Parathyroid adenoma (tissue), 2 donors: ENCODE measurements around the gene HOXC13.

Source experiments
- H2AFZ ChIP-seq: fragments of 300-600 bp; sonication (generic); one replicate; pipeline ENCODE4 v1.7.0; 2017; ENCODE audit warnings: antibody characterized with exemption, mild to moderate bottlenecking
- H3K27ac ChIP-seq: fragments of 300-600 bp; sonication (generic); one replicate; pipeline ENCODE4 v1.7.0; 2017
- H3K27me3 ChIP-seq: fragments of 300-600 bp; sonication (generic); one replicate; pipeline ENCODE4 v1.7.0; 2017; ENCODE audit warnings: low read length; ENCODE audit not compliant: control insufficient read depth, insufficient read depth
- H3K36me3 ChIP-seq: fragments of 300-600 bp; sonication (generic); one replicate; pipeline ENCODE4 v1.7.0; 2017; ENCODE audit warnings: low read length; ENCODE audit not compliant: control insufficient read depth, insufficient read depth
- H3K4me1 ChIP-seq: fragments of 300-600 bp; sonication (generic); one replicate; pipeline ENCODE4 v1.7.0; 2017; ENCODE audit warnings: control low read depth
- H3K4me2 ChIP-seq: fragments of 300-600 bp; sonication (generic); one replicate; pipeline ENCODE4 v1.7.0; 2017; ENCODE audit warnings: low read length
- H3K4me3 ChIP-seq: fragments of 300-600 bp; sonication (generic); one replicate; pipeline ENCODE4 v1.7.0; 2017; ENCODE audit warnings: low read depth, low read length
- H3K79me2 ChIP-seq: fragments of 300-600 bp; sonication (generic); one replicate; pipeline ENCODE4 v1.7.0; 2017; ENCODE audit warnings: control low read depth
- H3K9ac ChIP-seq: fragments of 300-600 bp; sonication (generic); one replicate; pipeline ENCODE4 v1.7.0; 2017; ENCODE audit warnings: mild to moderate bottlenecking
- H3K9me3 ChIP-seq: fragments of 300-600 bp; sonication (generic); one replicate; pipeline ENCODE4 v1.7.0; 2017; ENCODE audit warnings: low read length; ENCODE audit not compliant: control insufficient read depth
- CTCF ChIP-seq: fragments of 300-600 bp; sonication (generic); IDR thresholded peaks from one replicate; pipeline ENCODE4 v1.7.0; 2017; ENCODE audit warnings: antibody characterized with exemption, mild to moderate bottlenecking
- donor health status: primary hyperparathyroidism.

HOXC13 gene

DNA sequence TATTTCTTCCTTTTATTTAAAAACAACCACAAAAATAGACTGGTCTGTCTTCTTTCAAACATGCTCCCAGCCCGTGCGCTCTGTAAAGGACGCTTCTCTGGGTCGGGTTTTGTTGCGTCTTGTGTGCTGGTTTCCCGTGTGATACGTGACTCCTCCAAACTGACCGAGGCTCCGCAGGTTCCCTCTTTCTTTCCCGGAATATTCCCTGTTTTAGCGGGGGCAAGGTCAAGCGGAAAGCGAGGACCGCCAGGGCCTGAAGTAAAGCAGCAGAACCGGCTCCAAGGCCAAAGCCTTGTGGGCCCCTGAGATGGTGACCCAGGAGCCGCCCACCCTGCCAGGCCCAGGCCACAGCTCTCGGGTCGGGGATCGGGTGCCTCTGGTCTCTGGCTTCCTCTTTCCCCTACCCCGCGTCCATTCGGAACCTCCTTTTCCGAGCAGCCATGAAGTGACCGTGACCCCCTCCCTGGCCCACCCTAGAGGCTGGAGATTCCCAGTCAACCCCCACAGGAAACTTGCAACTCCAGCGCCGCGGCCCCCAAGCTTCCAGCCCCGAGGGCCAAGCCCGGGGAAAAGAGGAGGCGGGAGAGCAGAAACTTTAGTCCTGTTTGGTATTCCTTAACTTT lies 45.4 kb downstream of the HOXC13 start:
- Histone ChIP-seq H3K4me1 (no peaks in the 10 kb centered on the region), H3K4me3 (no peak overlapping the region), H3K27me3 (peaks cover 37% of the 10 kb centered on the region), H3K4me2 (no peak overlapping the region), H3K9me3 (no peaks in the 10 kb centered on the region), H3K9ac (no peak overlapping the region), H3K79me2 (no peaks in the 10 kb centered on the region), H3K36me3 (no peaks in the 10 kb centered on the region), H3K27ac (no peak overlapping the region), H2AFZ (no peak overlapping the region)
- TF ChIP-seq CTCF, result no peak

DNA sequence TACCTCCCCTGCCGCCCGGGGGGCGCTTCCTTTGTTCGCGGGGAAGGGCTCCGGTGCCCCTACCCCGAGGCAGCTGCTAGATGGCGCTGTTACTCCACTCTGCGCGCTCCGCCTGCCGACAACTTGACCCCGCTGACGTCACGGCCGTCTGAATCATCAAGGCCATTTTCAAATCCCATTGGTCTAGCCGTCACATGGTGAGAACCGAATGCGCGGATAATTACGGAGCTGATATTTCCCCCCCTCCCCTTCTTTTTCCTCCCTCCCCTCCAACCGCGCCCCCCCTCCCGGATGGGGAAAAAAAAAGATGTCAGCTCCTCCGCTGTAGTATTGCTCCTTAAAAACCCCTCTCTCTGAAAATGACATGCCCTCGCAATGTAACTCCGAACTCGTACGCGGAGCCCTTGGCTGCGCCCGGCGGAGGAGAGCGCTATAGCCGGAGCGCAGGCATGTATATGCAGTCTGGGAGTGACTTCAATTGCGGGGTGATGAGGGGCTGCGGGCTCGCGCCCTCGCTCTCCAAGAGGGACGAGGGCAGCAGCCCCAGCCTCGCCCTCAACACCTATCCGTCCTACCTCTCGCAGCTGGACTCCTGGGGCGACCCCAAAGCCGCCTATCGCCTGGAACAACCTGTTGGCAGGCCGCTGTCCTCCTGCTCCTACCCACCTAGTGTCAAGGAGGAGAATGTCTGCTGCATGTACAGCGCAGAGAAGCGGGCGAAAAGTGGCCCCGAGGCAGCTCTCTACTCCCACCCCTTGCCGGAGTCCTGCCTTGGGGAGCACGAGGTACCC lies 46.5 kb downstream of the HOXC13 start, which contains the start of gene HOXC10:
Gene HOXC10, plus strand, starts transcription at position 246 of the 791 bp plus-strand sequence. Its CDS starts 114 bp downstream, at position 360.
- peaks cover 35% of the 10 kb centered on the region for H3K27me3 ChIP-seq
- no peak within 1 kb of the TSS for H3K4me3 ChIP-seq
- H2AFZ ChIP-seq, result no peak within 1 kb of the TSS
- H3K9me3 ChIP-seq, result no peaks in the 10 kb centered on the region
- no peaks in the 10 kb centered on the region for H3K79me2 ChIP-seq
- H3K36me3 ChIP-seq, result no peaks in the 10 kb centered on the region
- no peak within 1 kb of the TSS for H3K9ac ChIP-seq
- no peaks in the 10 kb centered on the region for H3K4me1 ChIP-seq
- no peak for TF ChIP-seq CTCF
- peak within 1 kb of the TSS; percentile 35 for H3K4me2 ChIP-seq
- no peak within 1 kb of the TSS for H3K27ac ChIP-seq

- H3K9ac ChIP-seq, result no peak overlapping the region
- no peak overlapping the region for H3K4me3 ChIP-seq
- no peaks in the 10 kb centered on the region for H3K9me3 ChIP-seq
- H3K79me2 ChIP-seq, result no peaks in the 10 kb centered on the region
- peaks cover 35% of the 10 kb centered on the region for H3K27me3 ChIP-seq
- H3K4me1 ChIP-seq, result no peaks in the 10 kb centered on the region
- H3K27ac ChIP-seq, result no peak overlapping the region
- peak overlapping the region; percentile 35 for H3K4me2 ChIP-seq
- H3K36me3 ChIP-seq, result no peaks in the 10 kb centered on the region
- no peak for TF ChIP-seq CTCF
- no peak overlapping the region for H2AFZ ChIP-seq
These were observed 47.0 kb downstream of the HOXC13 start for GRCh38 chr12:53985692-53985993.

DNA sequence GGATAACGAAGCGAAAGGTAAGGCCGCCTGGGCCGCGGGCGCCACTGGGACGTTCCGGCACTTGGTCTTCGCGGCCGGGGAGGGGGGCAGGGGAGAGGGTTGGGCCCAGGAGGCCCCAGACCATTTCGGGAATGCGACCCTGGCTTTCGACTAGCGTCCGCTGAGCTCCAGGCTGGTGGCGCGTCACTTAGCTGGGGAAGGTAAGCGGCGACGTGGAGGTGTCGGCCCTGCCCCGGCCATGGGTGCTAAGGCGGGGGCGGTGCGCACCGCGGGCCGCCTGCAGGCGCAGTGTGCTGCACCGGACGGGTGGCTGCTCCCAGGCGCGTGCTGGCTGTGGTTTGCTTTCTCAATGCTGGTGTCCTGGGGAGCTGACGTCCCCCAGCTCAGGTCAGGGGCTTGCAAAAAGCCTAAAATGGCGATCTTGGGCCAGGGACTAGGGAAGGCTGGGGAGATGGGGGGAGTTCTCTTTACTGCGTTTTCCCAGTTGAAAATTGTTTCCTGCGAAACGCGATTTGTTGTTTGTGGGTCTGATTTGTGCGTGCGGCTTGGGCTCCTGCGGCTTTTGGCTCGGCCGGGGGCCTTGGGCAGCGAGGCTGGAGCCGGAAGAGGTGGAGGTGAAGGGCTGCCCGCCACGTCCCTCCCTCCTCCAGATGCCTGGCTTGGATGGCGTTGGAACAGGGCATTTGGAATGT lies 47.5 kb downstream of the HOXC13 start:
- TF ChIP-seq CTCF, result no peak
- Histone ChIP-seq H3K9ac (no peak overlapping the region), H3K36me3 (no peaks in the 10 kb centered on the region), H3K4me2 (peak overlapping the region; percentile 35), H3K9me3 (no peaks in the 10 kb centered on the region), H3K79me2 (no peaks in the 10 kb centered on the region), H3K27me3 (peaks cover 39% of the 10 kb centered on the region), H3K4me3 (no peak overlapping the region), H3K27ac (no peak overlapping the region), H3K4me1 (no peaks in the 10 kb centered on the region), H2AFZ (no peak overlapping the region)
